Measurements from ENCODE around the gene OR2H2. TPM values are rescaled to one million over a fixed set of nuclear protein-coding genes. Genes with fewer than 3 reads are reported as not detected.

OR2H2 gene
- total RNA-seq, 4 donors from 2014 or later, result not detected

DNA sequence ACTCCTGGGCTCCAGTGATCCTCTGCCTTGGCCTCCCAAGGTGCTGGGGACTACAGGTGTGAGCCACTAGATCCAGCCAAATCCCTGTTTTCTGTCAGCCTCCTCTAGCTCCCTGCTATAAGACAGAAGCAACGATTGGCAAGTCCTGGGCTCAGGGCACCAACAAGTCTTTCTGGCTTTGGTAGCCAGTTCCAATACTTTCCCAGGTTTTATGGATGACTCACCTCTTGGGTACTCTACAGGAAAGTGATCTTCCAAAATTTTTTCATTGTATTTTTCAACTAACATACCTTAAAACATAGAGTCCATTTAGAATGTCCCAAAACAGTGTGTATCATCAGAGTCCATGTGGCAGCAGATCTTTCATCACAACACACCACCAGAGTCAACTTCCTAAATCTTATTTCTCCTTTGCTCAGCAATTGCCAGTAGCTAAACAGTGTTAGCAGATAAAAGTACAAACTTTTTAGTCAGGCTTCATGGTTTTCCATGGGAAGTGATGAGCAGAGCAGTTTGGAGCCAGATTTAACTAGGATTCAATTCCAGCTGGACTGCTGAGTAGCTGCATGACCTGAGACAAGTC is 34.7 kb downstream of the OR2H2 start:
- TF ChIP-seq POLR2A (IDR thresholded peaks at IDR 0.05), result no peak
- TF ChIP-seq, protein P1, sequence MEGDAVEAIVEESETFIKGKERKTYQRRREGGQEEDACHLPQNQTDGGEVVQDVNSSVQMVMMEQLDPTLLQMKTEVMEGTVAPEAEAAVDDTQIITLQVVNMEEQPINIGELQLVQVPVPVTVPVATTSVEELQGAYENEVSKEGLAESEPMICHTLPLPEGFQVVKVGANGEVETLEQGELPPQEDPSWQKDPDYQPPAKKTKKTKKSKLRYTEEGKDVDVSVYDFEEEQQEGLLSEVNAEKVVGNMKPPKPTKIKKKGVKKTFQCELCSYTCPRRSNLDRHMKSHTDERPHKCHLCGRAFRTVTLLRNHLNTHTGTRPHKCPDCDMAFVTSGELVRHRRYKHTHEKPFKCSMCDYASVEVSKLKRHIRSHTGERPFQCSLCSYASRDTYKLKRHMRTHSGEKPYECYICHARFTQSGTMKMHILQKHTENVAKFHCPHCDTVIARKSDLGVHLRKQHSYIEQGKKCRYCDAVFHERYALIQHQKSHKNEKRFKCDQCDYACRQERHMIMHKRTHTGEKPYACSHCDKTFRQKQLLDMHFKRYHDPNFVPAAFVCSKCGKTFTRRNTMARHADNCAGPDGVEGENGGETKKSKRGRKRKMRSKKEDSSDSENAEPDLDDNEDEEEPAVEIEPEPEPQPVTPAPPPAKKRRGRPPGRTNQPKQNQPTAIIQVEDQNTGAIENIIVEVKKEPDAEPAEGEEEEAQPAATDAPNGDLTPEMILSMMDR (IDR thresholded peaks at IDR 0.05), result no peak
- Histone ChIP-seq H3K36me3 (peaks cover 0 to 12% (median 0%) of the 10 kb centered on the region in 3 donors), H3K27ac (no peak overlapping the region), H3K9me3 (no peaks in the 10 kb centered on the region), H3K27me3 (no peaks in the 10 kb centered on the region), H3K4me3 (no peak overlapping the region), H3K4me1 (no peaks in the 10 kb centered on the region)
- DNase-seq, result no peak

- H3K36me3 ChIP-seq, result peaks cover 0 to 12% (median 0%) of the 10 kb centered on the region in 3 donors
Observed at GRCh38 chr6:29620630-29621029, 35.7 kb downstream of the OR2H2 start.

GRCh38 chr6:29624520-29624961 is 39.6 kb downstream of the OR2H2 start:
- TF ChIP-seq, protein P1 (IDR thresholded peaks at IDR 0.05), result no peak
- no peak for TF ChIP-seq POLR2A (IDR thresholded peaks at IDR 0.05)
- Histone ChIP-seq H3K9me3 (no peaks in the 10 kb centered on the region), H3K4me1 (peaks cover 0 to 22% (median 4%) of the 10 kb centered on the region in 4 donors), H3K27me3 (peaks cover 0 to 6% of the 10 kb centered on the region in 2 donors), H3K36me3 (peaks cover 0 to 10% (median 0%) of the 10 kb centered on the region in 3 donors), H3K4me3 (no peak overlapping the region), H3K27ac (no peak overlapping the region)
- DNase-seq, result no peak

More at GRCh38 chr6:29620630-29621029, 35.7 kb downstream of the OR2H2 start:
- no peak for DNase-seq
- Histone ChIP-seq H3K27ac (no peak overlapping the region), H3K4me1 (no peaks in the 10 kb centered on the region), H3K27me3 (no peaks in the 10 kb centered on the region), H3K4me3 (no peak overlapping the region), H3K9me3 (no peaks in the 10 kb centered on the region)
- TF ChIP-seq POLR2A (IDR thresholded peaks at IDR 0.05), result no peak
- TF ChIP-seq, protein P1 (IDR thresholded peaks at IDR 0.05), result no peak

GRCh38 chr6:29625337-29625930 is 40.5 kb downstream of the OR2H2 start:
- peaks cover 0 to 6% (median 0%) of the 10 kb centered on the region in 3 donors for H3K36me3 ChIP-seq
- peaks cover 0 to 6% of the 10 kb centered on the region in 2 donors for H3K27me3 ChIP-seq
- no peak for TF ChIP-seq POLR2A (IDR thresholded peaks at IDR 0.05)
- TF ChIP-seq, protein P1 (IDR thresholded peaks at IDR 0.05), result no peak

DNA sequence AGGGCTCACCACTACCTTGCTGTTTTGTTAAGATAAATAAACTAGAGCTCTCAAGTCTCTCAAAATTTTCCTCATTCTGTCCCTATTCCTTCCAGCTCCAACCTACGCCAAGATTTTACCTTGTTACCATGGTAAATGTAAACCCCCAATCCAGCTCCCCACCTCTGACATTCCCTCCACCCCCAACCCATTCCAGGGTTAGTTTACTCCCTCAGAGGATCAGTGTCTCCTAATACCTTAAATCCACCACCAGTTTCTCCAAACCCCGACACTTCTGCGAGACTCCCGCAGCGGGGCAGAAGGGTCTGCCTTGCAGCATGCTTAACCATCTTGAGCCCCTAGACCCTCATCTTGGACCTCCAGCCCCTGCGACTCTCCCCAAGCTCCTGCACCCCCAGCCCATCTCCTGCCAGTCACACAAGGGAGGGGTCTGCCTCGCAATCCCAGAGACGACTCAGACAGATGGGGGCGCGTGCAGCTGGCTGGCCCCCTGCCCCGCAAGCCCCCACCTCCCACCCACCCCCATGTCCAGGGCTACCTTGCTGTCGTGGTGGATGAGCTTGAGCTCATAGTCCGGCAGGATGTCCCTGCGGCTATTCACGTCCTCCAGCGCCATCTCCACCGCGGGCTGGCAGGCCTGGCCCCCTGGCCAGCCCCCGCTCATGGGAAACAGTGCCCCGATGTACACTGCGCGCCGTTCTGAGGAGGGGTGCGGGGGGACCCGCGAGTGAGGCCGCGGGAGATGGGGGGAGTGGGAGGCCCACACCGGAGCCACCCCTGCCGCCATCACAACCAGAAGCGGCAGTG is 42.2 kb downstream of the OR2H2 start:
- Histone ChIP-seq H3K4me3 (peak overlapping the region; percentile 59 to 65 (median 62)), H3K27me3 (peaks cover 0 to 6% of the 10 kb centered on the region in 2 donors), H3K27ac (peak overlapping the region; percentile 51 to 72 (median 70)), H3K4me1 (peaks cover 0 to 31% (median 7%) of the 10 kb centered on the region in 4 donors), H3K36me3 (no peaks in the 10 kb centered on the region), H3K9me3 (no peaks in the 10 kb centered on the region)
- TF ChIP-seq, protein P1 (IDR thresholded peaks at IDR 0.05), result no peak
- TF ChIP-seq POLR2A (IDR thresholded peaks at IDR 0.05), result no peak
- DNase-seq, result no peak

More at GRCh38 chr6:29625337-29625930, 40.5 kb downstream of the OR2H2 start:
- Histone ChIP-seq H3K4me3 (no peak overlapping the region), H3K27ac (no peak overlapping the region), H3K9me3 (no peaks in the 10 kb centered on the region), H3K4me1 (peaks cover 0 to 22% (median 4%) of the 10 kb centered on the region in 4 donors)
- DNase-seq, result no peak

Data from Peyer's patch (tissue), 4 donors.